MG63 (cell line): Measurements from ENCODE around the gene IQUB. TPM values are rescaled to one million over a fixed set of nuclear protein-coding genes. Genes with fewer than 3 reads are reported as not detected.
"Not testable (repeated sequence)": the region's sequence is repeated elsewhere in the genome, so short reads cannot be mapped to it uniquely, and the experiment has no call there.

Source experiments
- DNase-seq: peaks from one replicate; pipeline ENCODE4 v3.0.0-alpha.2; 2020
- H3K27me3 ChIP-seq: fragments of 250-450 bp; sonication (Bioruptor Pico); 2 replicates; pipeline ENCODE4 v1.5.1; 2020; ENCODE audit warnings: mild to moderate bottlenecking, moderate library complexity
- H3K36me3 ChIP-seq: fragments of 250-450 bp; sonication (Bioruptor Pico); 2 replicates; pipeline ENCODE4 v1.5.1; 2020; ENCODE audit warnings: mild to moderate bottlenecking, moderate library complexity
- H3K4me3 ChIP-seq: fragments of 250-450 bp; sonication (Bioruptor Pico); 2 replicates; pipeline ENCODE4 v1.5.1; 2020; ENCODE audit warnings: mild to moderate bottlenecking, moderate library complexity
- H3K9me3 ChIP-seq: fragments of 250-450 bp; sonication (Bioruptor Pico); 2 replicates; pipeline ENCODE4 v1.5.1; 2020; ENCODE audit warnings: mild to moderate bottlenecking, moderate library complexity
- total RNA-seq: library from RNA; depleted of rRNA; stranded (reverse); fragments of >200 nt; shearing (Covaris generic); gene quantifications from 2 replicates; pipeline ENCODE4 v1.2.3, GENCODE V29; 2014; ENCODE audit warnings: low replicate concordance

The IQUB gene
- total RNA-seq, 1 experiment from 2014 or later, result not detected

DNA sequence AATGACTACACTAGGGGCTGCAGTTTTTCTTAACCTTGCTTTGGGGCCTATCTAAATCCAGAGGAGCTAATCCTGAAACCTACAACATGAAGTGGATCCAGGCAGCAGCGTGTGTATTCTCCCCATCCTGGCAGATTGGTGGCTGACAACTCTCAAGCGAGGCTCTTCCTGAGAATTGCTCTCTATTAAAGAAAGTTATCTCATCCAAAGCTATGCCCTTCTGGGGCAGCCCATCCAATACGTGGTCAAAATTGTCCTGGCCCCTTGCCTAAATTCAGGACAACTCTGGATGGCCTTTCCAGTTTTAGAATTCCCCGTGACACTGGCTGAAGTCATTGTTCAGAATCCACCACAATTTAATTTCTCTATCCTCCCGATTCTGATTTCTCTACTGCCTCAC lies 66.1 kb downstream of the IQUB start:
- H3K36me3 ChIP-seq, result no peaks in the 10 kb centered on the region
- H3K4me3 ChIP-seq, result no peak overlapping the region
- no peak for DNase-seq
- no peaks in the 10 kb centered on the region for H3K9me3 ChIP-seq
- no peaks in the 10 kb centered on the region for H3K27me3 ChIP-seq

DNA sequence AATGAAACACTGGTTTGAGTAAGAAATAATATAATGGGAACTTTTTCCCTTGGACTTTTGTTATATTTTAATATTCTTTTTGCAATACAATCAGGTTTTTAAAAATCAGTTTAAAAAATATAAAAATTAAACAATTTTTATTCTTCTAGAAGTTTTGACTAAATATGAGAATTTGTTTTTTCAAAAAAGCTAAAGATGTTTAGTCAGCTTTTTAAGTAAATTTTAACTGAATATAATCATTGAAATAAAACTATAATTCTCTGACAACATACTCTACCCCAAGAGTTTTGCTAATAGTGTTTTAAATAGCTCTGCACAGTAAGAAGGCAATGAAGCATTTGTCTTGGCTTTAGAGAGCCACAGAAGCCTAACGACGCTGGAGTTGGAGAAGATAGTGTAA lies 70.5 kb downstream of the IQUB start:
- no peak for DNase-seq
- H3K4me3 ChIP-seq, result no peak overlapping the region
- no peaks in the 10 kb centered on the region for H3K36me3 ChIP-seq
- H3K27me3 ChIP-seq, result no peaks in the 10 kb centered on the region
- no peaks in the 10 kb centered on the region for H3K9me3 ChIP-seq

DNA sequence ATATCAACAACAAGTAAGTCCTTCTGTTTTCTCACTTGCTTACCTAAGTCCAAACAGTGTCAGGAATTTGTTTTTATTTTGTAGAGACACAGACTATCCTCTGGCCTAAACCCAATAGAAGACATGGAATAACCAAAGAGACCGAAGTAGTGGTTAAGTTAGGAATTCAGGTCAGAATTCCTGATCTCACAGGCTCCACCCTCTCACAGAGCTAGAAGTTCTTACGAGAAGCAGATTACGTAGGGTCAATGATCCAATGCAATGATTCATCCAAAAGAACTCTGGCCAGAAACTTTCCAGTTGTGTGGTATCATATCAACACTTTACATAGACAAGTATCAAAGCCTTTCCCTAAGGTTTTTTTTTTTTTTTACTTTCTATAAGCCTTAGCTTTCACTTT lies 73.8 kb downstream of the IQUB start:
- no peaks in the 10 kb centered on the region for H3K27me3 ChIP-seq
- DNase-seq, result peak; percentile 17
- no peak overlapping the region for H3K4me3 ChIP-seq
- no peaks in the 10 kb centered on the region for H3K36me3 ChIP-seq
- H3K9me3 ChIP-seq, result no peaks in the 10 kb centered on the region

DNA sequence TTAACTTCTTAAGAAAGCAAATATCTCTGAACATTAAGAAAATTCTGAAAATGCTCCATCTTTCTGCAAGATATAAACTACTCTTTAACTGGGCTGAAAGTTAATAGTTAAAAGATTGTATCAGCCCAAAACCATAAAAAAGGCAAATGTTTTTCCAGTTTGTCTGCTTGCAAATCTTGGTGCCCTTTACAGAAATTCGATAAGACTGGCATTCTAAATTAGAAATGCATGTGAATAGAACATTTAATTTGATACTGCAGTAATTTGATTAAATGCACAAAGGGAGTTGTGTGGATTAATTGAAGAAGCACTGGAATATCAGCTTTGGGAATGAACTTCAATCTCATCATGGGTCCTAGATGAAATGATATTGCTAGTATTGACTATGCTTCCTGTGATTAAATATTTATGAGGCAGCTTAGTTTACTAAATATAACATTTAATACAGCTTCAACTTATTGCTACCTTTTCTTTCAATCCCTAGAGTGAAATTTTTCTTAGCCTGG lies 78.4 kb downstream of the IQUB start:
- Histone ChIP-seq H3K36me3 (no peaks in the 10 kb centered on the region), H3K9me3 (no peaks in the 10 kb centered on the region), H3K27me3 (no peaks in the 10 kb centered on the region), H3K4me3 (no peak overlapping the region)
- DNase-seq, result no peak

DNA sequence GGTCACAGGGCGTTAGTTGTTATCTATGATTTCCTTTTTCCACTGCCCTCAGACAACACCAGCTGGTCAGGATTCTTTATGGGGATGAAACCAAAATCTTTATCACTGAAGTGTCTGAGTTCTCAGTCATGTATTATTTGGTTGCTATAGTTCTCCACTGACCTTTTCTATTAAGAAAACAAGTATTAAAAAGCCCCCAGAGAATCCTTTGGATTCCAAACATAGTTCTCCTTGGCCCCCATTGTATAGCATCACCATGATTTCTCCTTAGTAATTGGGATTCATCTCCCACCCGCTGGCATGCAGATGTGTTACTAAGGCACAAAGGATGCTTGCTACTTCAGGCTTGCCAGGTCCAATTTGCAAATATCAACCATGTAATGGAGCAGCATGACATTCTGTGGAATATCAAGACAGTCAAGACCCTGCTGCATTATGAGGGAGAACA lies 94.3 kb downstream of the IQUB start:
- H3K4me3 ChIP-seq, result no peak overlapping the region
- DNase-seq, result no peak
- H3K27me3 ChIP-seq, result no peaks in the 10 kb centered on the region

DNA sequence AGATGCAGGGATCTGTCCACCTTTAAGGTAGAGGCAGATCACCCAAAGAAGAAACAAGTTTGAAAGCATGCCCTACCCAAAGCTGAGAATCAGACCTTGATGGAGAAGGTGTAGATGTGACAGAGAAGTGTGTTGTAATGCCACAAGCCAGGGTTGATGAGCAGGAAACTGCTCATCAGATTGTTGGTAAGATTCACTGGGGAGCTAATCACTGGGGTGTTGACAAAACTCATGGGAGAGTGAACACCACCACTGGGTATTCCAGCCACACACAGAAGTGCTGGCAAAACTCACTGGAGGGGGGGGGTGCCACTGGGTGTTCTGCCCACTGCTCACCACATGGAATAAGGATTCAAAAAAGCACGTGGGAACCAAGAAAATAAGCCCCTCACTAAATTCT lies 95.2 kb downstream of the IQUB start:
- H3K9me3 ChIP-seq, result no peaks in the 10 kb centered on the region
- no peak for DNase-seq
- H3K36me3 ChIP-seq, result no peaks in the 10 kb centered on the region
- H3K4me3 ChIP-seq, result no peak overlapping the region
- no peaks in the 10 kb centered on the region for H3K27me3 ChIP-seq

More for the DNA sequence above, 94.3 kb downstream of the IQUB start:
- Histone ChIP-seq H3K9me3 (no peaks in the 10 kb centered on the region), H3K36me3 (no peaks in the 10 kb centered on the region)

DNA sequence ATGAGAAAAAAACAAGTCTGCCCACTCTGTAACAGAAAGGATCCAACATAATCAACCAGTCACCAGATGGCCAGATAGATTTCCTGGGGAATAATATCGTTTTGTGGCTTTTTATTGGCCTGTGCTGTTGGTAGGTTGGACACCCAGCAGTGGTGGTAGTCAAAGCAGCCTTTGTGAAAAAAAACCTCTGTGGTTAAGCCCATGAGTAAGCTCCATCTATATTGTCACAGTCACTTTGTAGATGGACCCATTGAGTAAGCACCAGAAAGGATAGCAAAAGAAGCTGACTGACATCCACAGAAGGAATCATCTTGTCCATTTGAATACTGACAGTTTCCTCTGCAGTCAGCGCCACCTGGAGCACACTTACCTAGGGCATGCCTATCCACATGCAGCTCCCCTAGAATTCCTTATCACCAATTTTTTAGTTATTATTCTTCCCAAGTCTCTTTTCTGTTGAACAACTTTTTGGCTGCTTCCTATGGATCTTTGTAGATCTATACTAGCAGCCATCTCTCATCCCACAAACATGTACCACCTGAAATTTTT lies 96.9 kb downstream of the IQUB start:
- no peaks in the 10 kb centered on the region for H3K36me3 ChIP-seq
- no peak for DNase-seq

DNA sequence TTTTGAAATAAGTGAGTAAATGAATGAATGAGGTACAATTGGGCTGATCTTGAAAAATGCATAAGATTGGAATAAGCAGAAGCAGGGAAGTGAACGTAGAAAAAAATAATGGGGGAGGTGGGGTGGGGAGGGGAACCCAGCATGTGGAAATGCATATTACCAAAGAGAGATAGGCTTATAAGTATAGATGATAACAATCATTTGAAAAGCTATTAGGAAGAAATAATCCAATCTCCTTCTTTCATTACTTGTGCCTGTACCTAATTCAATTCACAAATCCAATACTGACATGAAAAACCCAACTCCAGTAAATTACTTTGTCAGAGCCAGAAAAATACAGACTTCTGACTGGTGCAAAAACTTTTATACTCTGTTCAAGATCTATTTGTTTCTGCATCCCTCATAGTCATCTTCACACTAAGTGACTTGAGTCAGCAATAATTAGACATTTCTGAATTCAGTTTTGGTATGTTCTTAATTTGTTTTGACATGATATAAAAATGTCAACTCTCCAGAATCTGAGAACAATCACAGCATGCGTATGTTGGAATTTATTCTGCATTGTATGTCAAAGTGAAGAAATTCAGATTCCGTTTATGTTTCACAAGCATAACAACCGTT lies 99.2 kb downstream of the IQUB start:
- Histone ChIP-seq H3K9me3 (no peaks in the 10 kb centered on the region), H3K36me3 (no peaks in the 10 kb centered on the region), H3K27me3 (no peaks in the 10 kb centered on the region), H3K4me3 (no peak overlapping the region)
- DNase-seq, result no peak

More for the DNA sequence above, 96.9 kb downstream of the IQUB start:
- Histone ChIP-seq H3K27me3 (no peaks in the 10 kb centered on the region), H3K4me3 (no peak overlapping the region), H3K9me3 (no peaks in the 10 kb centered on the region)

DNA sequence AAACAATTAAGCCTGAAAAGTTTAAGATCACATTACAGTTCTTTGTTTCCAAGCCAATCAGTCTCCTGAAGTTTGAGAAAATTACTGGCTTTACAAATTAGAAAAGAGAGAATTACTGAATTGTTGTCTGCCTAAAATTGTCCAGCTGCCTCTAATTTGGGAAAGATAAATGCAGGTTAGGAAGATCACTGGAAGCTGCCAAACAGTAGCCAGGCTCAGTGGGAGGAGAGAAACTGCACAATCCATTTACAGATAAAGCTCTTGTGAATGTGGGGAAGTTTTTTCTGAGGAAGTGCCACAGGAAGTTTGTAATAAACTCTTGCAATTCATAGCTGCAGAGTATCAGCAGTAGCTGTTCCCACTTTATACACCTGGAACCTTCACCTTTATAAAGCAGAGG lies 100.7 kb downstream of the IQUB start:
- Histone ChIP-seq H3K4me3 (no peak overlapping the region), H3K27me3 (no peaks in the 10 kb centered on the region), H3K9me3 (no peaks in the 10 kb centered on the region), H3K36me3 (no peaks in the 10 kb centered on the region)
- DNase-seq, result no peak

DNA sequence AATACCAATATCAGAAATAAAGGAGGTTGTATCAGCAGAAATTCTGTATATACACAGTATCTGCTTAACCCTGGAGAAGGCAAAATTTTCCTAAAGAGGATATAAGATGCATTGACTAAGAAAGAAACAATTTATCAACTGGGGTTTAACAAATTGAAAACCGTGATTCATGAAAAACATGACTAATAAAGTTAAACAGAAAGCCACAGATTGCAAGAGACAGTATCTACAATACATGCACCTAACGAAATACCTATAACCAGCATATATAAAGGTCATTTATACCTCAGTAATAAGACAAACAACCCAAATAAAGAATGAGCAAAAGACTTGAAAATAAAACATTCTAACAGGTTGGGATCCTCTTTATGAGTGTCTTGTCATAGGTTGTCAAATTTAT lies 101.8 kb downstream of the IQUB start:
- DNase-seq, result no peak
- Histone ChIP-seq H3K9me3 (no peaks in the 10 kb centered on the region), H3K27me3 (no peaks in the 10 kb centered on the region), H3K4me3 (no peak overlapping the region), H3K36me3 (no peaks in the 10 kb centered on the region)

DNA sequence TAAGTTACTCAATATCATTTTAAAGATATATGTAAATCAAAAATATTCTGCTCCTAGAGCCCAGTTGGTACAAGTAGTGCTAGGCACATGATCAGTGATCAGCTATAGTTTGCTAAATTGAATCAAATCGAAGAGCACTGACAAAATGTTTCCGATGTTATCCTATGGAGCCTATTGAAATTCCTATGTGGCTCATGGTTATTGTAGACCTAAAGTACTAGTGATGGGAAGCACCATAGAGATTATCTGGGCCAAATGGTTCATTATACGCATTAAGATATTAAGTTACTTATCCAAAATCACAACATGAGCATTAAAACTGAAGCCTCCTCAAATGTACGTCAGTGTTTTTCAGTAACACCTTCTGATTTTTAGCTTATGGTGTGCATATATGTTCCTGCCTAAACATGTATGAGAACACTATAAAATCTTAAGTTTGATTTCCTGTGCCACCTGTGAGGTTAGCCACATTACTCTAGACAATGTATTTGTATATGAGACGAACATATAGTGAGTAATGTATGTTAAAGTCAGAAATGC lies 103.2 kb downstream of the IQUB start:
- no peaks in the 10 kb centered on the region for H3K9me3 ChIP-seq
- H3K4me3 ChIP-seq, result no peak overlapping the region
- H3K27me3 ChIP-seq, result no peaks in the 10 kb centered on the region
- no peaks in the 10 kb centered on the region for H3K36me3 ChIP-seq
- no peak for DNase-seq

DNA sequence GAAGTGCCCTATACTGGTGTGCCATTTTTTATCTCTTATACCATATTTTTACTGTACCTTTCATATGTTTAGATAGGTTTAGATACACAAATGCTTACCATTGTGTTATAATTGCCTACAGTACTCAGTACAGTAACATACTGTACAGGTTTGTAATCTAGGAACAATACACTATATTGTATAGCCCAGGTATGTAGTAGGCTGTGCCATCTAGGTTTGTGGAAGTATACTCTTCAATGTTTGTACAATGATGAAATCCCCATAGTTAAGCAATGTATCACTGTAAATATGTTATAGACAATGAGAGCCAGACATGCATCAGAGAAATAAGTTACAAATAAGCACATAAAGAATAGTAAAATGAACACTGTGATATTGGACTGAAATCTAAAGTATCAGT lies 109.1 kb downstream of the IQUB start:
- no peaks in the 10 kb centered on the region for H3K9me3 ChIP-seq

DNA sequence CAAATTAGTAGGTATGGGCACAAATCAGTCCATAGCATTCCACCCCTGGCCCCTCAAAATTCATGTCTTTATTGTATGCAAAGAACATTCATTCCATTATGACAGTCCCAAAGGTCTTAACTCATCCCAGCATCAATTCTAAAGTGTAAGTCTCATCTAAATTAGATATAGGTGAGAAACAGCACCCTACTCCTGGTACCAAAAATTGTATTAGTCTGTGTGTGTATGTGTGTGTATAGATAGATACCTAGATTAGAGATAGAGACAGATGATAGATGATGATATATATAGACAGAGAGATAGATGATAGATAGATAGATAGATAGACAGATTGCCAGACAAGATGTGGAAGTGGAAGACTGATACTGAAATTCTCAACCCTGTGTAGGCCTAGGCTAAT lies 109.9 kb downstream of the IQUB start:
- Histone ChIP-seq H3K9me3 (no peaks in the 10 kb centered on the region), H3K27me3 (no peaks in the 10 kb centered on the region), H3K4me3 (no peak overlapping the region), H3K36me3 (no peaks in the 10 kb centered on the region)
- DNase-seq, result no peak

More for the DNA sequence above, 109.1 kb downstream of the IQUB start:
- Histone ChIP-seq H3K4me3 (no peak overlapping the region), H3K36me3 (no peaks in the 10 kb centered on the region), H3K27me3 (no peaks in the 10 kb centered on the region)
- no peak for DNase-seq

DNA sequence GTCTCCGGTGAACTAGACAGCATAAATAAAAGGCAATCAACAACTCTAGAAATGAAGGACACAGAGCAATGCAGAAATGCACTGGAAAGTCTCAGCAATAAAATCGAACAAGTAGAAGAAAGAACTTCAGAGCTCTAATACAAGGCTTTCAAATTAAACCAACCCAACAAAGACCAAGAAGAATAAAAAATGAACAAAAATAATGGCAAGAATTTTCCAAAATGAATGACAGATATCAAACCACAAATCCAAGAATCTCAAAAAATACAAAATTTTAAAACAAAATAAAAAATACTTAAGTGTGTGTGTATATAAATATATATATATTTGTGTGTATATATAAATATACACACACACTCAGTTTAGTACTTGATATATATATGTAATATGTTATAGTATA lies 110.8 kb downstream of the IQUB start:
- Histone ChIP-seq H3K27me3 (no peaks in the 10 kb centered on the region), H3K4me3 (no peak overlapping the region), H3K9me3 (no peaks in the 10 kb centered on the region), H3K36me3 (no peaks in the 10 kb centered on the region)
- no peak for DNase-seq

DNA sequence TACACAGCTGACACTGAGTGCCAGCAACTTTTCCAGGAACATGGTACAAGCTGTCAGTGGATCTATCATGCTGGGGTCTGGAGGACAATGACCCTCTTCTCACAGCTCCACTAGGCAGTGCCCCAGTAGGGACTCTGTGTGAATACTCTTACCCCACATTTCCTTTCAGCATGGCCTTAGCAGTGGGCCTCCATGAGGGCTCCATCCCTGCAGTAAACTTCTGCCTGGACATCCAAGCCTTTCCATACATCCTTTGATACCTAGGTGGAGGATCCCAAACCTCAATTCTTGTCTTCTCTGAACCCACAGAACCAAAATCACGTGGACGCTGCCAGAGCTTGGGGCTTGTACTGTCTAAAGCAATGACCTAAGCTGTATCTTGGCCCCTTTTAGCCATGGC lies 116.8 kb downstream of the IQUB start:
- Histone ChIP-seq H3K36me3 (no peaks in the 10 kb centered on the region), H3K4me3 (no peak overlapping the region), H3K27me3 (no peaks in the 10 kb centered on the region), H3K9me3 (no peaks in the 10 kb centered on the region; the same call in 1 of the 2 replicates)
- DNase-seq, result no peak

DNA sequence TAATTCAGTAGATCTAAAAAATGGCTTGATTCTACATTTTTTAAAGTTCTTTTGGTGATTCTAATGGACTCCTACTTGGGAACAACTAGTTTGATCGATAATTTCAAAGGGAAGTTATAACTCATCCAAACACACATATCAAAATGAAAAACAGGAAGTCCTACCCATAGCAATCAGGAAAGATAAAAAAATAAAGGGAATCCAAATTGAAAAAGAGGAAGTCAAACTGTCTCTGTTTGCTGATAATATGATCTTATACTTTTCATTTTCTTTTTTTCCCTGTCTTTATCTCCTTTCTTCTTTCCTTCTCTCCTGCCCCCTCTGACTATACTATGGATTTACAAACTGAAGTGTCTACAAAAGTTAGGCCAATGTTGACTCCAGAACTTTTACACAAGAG lies 118.8 kb downstream of the IQUB start:
- no peak overlapping the region for H3K4me3 ChIP-seq
- H3K27me3 ChIP-seq, result no peaks in the 10 kb centered on the region
- no peaks in the 10 kb centered on the region for H3K36me3 ChIP-seq
- no peak for DNase-seq
- no peaks in the 10 kb centered on the region; the same call in 1 of the 2 replicates for H3K9me3 ChIP-seq

DNA sequence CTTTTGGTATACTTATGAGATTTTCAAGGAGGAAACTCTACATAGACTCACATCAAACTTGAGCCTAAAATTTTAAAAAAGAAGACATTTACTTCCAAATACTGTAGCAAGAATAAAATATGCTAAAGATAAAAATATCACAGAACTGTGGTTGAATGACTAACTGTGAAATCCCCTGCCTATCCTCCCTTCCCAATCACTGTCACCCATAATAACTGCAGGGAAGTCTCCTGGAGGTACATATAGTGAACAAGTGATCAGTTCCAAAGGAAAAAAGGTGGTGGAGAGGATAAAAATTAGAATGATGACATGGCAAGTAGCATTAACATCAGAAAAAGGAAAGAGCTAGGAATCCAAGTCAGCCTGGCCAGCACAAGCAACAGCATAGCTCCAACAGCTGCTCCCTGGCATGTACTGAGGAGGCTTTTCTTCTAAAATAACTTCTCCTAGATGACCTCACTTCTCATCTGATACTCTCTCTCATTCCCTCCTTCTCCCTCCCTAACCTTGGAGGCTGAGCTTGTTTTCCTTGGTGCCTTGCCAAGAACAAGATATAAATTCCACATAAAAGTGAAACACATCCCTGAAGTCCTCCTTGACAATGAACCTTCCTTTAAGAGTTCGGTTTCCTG lies 124.0 kb downstream of the IQUB start:
- no peaks in the 10 kb centered on the region for H3K36me3 ChIP-seq
- H3K4me3 ChIP-seq, result no peak overlapping the region
- H3K9me3 ChIP-seq, result no peaks in the 10 kb centered on the region
- peak; percentile 73 for DNase-seq
- H3K27me3 ChIP-seq, result no peaks in the 10 kb centered on the region

DNA sequence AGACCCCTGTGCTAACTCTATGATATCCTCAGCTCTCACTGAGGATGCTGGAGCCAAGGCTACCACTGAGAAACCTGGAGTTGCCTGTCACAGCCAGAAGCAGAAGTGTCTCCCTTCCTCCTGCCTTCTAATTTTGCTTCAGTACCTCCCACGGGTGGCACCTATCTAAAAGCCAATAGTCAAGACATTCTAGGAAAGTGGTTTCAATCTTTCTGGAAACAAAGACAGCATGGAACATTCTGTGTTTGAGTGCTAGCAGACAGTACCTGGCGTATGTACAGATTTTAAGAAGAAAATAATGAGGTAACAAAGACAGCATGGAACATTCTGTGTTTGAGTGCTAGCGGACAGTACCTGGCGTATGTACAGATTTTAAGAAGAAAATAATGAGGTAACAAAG lies 126.4 kb downstream of the IQUB start:
- H3K27me3 ChIP-seq, DNase-seq: not testable (repeated sequence)

More for the DNA sequence above, 126.4 kb downstream of the IQUB start:
- not testable (repeated sequence) for H3K36me3 ChIP-seq, H3K4me3 ChIP-seq, H3K9me3 ChIP-seq
